ENCODE measurements around the gene GABRD.

DNA sequence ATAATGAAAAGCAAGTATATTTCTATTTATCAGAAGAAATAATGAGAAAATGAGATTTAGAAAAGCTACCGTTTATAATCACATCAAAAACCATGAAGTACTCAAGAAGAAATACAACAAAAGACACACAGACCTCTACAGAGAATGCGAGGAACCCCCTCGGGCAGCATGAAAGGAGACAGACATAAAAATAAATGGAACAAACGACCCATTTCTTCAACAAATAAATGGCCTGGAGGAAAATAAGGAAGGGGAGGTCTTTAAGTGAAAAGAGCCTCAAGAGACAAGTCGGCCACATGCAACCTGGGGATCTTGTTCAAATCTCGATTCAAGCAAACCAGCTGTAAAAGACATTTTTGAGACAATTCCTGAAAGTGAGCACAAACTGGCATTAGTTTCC lies 21.6 kb upstream of the GABRD start:
- TF ChIP-seq, protein P1, sequence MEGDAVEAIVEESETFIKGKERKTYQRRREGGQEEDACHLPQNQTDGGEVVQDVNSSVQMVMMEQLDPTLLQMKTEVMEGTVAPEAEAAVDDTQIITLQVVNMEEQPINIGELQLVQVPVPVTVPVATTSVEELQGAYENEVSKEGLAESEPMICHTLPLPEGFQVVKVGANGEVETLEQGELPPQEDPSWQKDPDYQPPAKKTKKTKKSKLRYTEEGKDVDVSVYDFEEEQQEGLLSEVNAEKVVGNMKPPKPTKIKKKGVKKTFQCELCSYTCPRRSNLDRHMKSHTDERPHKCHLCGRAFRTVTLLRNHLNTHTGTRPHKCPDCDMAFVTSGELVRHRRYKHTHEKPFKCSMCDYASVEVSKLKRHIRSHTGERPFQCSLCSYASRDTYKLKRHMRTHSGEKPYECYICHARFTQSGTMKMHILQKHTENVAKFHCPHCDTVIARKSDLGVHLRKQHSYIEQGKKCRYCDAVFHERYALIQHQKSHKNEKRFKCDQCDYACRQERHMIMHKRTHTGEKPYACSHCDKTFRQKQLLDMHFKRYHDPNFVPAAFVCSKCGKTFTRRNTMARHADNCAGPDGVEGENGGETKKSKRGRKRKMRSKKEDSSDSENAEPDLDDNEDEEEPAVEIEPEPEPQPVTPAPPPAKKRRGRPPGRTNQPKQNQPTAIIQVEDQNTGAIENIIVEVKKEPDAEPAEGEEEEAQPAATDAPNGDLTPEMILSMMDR (IDR thresholded peaks at IDR 0.05; ENCODE audit: low read depth, low read length): no peak
- TF ChIP-seq EZH2phosphoT487 (IDR thresholded peaks at IDR 0.05; ENCODE audit: low read depth): no peak
